GM19452 (cell line): ENCODE measurements around the gene FHIP1B.

Experiments
- ATAC-seq: cut with Tn5 transposase; IDR thresholded peaks from one replicate; pipeline ENCODE4 v1.9.1; 2021; ENCODE audit not compliant: unreplicated experiment

Gene FHIP1B

DNA sequence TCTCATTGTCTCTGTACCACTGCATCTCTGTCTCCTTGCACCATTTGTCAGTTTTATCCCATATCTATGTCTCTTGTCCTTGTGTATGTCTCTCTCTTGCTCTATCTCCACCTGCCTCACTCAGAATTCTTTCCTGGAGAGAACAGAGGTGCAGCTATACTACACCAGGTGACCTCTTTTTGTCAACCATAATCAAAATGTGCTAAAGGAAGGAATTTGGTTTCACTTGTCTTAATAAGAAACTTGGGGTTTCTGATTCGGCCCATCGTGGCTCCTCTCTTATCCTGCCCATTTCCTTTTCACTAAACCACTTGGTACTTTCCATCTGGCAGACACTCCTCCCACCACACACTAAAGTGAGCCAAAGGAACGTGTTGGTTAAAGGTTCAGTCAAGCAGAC, 31.1 kb downstream of the FHIP1B start:
- peak; percentile 84 for ATAC-seq

DNA sequence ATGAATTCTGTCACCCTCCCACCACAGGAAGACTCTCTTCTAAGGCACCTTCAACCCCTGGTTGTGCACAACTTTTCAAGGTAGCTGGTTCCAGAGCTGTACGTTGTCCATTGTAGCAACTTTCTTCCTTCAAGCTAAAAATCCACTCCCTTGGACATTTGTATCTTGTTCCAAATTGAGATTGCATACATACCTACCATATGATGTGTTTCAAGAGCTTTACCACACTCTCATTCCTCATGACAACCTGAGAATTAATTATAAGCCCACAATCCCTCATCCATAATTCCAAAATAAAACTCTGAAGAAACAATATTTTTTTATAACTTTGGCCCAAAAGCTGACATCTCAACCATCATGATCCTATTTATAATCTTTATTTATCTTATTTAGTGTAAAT, 32.4 kb downstream of the FHIP1B start:
- no peak for ATAC-seq

DNA sequence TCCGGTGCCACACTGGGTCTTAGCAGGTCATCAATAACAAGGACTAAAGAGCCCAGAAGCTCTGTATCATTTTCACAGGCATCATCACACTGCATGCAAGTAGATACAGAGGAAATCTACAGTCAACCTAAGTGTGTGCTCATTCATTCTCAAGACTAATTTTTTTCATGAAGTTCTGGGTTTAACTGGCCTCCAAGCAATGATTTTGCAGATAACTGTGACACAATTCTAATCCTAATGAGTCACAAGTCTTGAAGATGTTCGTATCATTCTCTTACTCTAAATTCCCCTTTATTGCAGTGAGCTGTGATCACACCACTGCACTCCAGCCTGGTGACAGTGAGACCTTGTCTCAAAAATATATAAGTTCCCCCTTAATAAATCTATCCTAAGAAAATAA, 33.0 kb downstream of the FHIP1B start:
- ATAC-seq = no peak

DNA sequence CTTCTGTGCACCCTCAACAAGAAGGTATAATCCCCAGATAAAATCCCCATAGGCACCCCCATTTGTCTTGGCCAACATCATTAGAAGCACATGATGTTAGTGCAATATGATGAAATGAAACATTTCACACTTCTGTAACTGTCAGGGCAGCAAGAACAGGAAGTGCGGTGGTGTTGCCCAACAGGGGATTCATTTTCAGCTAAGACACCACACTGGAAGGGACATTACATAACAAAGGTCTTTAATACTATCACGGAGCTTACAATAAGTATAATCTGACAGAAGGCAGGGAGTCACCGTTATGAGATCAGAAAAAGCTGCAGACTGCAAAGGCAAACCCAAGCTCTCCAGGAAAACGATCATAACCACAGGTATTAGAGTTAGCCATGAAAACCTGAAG, 33.5 kb downstream of the FHIP1B start:
- no peak for ATAC-seq

DNA sequence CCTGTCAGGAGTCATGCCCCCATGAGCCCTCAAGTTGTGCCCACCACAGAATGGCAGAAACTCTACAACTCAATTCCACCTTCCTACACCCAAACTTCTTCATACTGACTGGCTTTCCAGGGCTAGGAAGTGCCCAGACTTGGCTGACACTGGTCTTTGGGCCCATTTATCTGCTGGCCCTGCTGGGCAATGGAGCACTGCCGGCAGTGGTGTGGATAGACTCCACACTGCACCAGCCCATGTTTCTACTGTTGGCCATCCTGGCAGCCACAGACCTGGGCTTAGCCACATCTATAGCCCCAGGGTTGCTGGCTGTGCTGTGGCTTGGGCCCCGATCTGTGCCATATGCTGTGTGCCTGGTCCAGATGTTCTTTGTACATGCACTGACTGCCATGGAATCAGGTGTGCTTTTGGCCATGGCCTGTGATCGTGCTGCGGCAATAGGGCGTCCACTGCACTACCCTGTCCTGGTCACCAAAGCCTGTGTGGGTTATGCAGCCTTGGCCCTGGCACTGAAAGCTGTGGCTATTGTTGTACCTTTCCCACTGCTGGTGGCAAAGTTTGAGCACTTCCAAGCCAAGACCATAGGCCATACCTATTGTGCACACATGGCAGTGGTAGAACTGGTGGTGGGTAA, 35.1 kb downstream of the FHIP1B start, which contains the start of gene OR52W1:
OR52W1 (plus strand) TSS at position 51 of the 637 bp plus-strand sequence; CDS start at position 51, 0 bp downstream.
- no peak for ATAC-seq

DNA sequence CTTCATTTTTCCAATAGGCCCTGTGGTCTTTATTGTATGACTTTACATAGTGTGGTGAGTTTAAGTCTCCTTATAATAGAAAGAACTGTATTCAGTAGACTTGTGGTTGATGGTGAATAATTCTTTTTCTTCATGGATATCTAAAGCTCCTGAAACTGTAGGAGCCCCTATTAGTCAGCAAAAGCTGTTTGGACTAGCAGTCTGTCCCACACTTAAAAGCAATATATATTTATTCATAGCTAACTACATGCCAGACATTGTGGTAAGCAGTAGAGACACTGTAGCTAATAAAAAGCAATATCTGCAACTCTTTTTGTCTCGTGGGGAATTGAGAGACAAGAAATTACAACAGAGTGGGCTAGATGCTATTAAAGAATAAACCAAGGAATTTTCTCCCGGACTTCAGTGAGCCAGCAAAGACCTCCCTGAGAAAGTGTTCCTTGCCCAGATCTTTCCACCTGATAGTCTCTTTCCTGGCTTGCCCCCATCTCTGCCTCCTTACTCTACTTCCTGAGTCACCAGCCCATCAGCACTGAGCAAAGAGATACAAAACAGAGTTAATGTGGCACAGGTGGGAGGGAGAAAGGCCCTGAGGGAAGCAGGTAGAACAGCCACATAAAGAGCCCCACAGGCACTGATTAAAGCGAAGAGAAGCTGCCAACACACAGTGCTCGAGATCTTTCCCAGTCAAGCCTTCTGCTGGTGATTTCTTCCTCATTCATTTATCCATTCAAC, 36.8 kb downstream of the FHIP1B start:
- ATAC-seq = no peak

DNA sequence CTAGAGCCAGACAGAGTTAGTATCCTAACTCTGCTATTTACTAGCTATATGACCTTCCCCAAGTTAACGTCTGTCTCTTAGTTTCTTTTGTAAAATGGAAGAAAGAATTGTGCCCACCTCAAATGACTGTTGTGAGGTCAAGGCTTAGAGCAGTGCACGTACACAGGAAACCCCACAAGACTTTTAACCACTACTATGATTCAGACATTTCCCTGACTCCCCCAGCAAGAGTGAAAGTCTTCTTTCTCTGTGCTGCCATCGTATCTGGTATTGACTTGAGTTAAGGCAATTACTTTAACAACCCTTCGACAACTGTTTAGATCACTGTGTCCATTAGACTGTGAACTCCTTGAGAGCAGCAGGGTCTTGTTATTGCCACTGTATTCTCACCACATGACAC, 38.0 kb downstream of the FHIP1B start:
- ATAC-seq = no peak

DNA sequence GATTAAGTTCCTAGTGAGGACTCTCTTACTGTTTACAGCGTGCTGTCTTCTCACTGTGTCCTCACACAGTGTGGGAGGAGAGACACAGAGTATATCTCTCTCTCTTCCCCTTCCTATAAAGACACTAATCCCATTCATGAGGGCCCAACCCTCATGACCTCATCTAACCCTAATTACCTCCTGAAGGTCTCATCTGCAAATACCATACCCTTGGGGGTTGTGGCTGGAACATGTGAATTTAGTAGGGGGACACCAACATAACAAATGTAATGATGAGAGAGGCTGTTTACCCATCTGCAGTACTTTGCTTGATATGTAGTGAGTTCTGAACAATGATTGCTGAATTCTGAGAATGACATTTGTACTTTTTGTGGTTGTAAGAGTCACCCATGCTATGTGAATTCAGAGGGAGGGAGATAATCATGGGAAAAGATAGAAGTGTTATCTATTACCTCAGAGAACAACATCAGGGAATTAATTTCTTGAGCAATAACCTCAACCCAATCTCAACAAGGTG, 40.3 kb downstream of the FHIP1B start:
- ATAC-seq = no peak

DNA sequence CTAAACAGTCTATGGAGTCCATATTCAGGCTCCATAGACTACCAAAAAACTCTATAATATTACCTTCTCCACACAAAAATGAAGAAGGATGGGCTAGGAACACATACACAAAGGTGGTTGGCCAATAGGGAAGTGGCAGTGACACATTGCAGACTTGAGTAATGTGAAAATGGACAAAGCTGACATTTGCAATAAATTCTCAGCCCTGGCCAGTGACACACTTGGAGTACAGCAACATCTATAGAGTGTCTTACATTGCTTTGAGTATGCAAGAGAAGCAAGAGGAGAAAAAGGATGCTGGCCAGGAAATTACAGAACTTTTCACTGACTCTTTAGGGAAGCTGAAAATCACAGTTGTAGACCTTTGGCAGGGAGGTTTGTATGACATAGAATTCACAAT, 42.7 kb downstream of the FHIP1B start:
- no peak for ATAC-seq

DNA sequence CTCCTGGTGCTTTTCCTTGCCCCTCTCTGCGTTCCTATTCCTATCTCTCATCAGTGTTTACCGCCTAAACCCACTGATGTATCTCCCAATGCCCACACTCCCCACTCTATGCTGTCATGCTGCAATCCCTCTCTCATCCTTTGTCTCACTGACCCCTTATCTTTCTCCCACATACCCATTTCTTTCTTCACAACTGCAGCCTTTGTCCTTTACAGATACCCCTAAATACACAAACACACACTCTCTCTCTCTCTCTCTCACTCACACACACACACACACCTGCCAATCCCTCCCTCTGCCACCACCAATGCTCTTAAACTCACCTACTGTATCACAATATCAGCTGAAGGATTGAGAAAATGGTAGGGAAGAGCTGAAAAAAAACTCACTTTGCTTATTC, 59.0 kb downstream of the FHIP1B start:
- no peak for ATAC-seq

DNA sequence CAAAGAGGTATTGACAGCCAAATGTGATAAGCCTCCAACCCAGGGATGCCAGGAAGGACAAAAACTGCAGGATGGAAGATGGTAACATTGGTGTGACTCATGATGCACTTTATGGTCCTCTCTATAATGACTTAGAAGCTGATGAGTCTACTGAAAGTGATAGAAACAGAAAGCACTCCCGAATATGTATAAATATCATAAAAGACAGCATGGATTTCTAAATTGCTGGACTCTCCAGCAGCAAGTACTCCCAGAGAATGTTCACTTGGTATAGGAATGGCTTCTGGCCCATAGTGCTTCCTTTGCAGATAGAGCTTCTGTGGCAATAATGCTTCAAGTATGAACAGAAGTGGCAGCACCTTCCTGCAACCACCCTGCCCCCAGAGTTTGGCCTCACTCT, 64.2 kb downstream of the FHIP1B start, which contains the start of gene OR52B2:
OR52B2 (minus strand) TSS at position 101 of the 400 bp plus-strand sequence; CDS start at position 101, 0 bp downstream.
- ATAC-seq = no peak
